NCI-H2029 (cell line): ENCODE measurements around the gene NSL1.

Experiments
- DNase-seq: peaks from one replicate; lab custom pipeline; 2025; lab: John Stamatoyannopoulos, UW

Gene NSL1

DNA sequence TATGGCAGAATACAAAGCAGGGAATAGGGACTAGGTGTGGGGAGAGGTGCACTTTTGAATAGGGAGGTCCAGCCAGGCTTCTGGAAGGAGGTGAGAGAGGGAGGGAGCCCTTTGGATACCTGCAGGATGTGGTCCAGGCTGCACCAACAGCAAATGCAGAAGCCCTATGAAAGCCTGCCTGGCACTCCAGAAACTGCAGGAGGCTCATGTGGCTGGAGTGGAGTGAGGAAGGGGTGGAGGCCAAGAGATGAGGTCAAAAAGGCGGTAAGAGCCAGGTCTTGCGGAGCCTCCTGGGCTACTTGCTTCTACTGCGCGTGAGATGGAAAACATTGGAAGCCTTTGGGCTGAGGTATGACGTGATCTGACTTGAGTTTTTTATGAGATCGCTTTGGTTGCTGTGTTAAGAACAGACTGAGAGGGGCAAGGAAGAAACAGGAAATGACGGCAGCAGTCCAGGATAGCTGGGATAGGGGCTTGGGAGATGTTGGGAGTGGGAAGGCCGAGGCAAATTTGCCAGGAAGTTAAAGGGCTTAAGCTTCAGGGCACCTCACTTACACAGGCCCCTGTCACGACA is 87.5 kb downstream of the NSL1 start:
- DNase-seq = no peak

DNA sequence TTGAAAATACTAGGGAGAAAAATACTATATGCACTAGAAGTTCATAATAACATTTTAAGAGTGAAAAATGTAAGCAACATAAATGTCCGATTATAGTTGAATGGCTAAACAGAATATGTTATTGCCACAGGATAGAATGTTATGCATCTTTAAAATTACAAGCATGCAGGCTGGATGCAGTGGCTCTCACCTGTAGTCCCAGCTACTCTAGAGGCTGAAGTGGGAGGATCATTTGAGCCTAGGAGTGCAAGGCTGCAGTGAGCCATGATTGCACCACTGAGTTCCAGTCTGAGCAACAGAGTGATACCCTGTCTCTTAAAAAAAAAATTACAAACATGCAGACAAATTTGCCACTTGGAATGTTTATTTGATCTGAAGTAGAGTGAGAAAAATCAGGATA is 88.9 kb downstream of the NSL1 start:
- DNase-seq = no peak

DNA sequence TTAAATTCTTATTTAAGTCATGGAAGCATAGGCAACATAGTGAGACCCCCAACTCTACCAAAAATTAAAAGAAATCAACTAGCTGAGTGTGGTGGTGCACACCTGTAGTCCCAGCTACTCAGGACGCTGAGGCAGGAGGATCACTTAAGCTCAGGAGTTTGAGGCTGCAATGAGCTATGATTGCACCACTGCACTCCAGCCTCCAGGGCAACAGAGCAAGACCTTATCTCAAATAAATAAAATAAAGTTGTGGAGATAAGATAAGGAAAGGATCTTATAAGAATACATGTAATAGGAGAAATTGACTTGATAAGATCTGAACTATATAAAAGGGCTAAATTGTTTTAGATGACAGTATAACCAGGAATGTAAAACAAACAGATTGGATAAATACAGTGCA is 89.7 kb downstream of the NSL1 start:
- no peak for DNase-seq

DNA sequence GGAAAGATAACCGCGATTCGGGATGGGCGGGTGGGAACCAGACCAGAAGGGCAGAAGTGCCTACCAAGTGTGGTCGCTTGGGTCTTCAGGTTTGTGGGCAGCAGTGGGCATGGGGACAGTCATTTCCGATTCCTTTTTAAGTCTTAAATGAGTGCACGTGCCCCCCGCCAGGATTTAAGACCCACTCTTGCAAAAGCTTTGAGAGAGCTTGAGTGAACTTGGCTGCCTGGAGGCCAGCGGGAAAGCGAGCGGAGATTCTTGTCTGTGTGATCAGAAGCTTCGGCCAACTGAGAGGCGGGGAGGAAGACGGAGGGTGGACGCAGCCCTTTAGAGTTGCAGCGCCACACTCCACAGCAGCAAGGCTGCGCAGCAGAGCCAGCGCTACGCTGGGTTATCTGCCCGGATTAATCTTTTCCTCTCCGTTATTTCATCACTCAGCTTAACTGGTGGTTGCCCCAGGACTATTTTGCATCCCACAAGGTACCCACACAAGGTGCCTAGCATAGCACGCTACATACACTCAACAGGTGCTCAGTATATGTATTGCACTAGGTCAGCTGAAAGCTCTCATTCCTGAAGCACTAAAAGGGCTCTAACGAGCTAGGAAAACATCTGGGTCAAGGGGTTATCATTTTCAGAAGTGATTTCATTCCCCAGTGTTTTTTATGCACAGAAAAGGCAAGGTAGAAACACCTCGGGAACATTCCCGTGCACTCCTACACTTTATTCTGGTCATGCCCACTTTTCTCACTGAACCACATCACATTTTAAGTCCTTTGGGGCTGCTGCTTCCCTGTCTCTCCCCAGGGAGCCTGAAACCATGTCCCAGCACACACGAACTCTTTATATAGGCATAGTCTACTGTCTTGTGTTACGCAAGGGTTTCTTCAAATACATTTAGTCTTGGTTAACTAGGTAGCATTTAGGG is 90.4 kb downstream of the NSL1 start:
- DNase-seq = no peak

DNA sequence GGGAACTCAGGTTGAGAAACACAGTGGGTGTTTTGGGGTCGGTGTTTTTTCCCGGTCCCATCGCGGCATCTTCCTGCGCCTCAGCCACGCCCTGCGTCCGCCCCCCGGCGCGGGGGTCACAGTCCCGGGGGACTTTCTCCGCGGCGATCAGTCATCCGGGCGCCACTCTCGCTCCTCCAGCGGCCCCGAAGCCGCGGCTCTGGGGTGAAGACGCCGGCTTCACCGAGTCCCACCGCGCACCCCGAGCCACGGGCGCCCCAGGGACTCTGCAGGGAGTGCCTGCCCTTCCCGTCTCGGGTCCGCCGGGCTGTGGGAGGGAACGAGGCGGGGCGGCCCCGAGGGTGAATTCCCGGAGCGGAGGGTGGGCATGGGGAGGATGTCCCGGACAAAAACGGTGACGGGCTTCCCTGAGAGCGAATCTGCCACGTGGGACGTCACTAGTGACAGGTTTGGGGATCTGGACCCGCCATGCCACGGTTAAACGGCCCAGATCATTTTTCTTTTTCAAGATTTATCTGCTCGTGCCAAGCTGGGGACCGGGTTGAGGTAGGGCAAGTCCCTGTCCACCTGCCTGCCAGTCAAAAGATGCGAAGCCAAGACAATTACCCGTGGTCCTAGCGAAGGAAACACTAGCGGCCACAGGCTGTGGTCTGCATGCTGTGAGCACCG is 91.2 kb downstream of the NSL1 start:
- DNase-seq = no peak

DNA sequence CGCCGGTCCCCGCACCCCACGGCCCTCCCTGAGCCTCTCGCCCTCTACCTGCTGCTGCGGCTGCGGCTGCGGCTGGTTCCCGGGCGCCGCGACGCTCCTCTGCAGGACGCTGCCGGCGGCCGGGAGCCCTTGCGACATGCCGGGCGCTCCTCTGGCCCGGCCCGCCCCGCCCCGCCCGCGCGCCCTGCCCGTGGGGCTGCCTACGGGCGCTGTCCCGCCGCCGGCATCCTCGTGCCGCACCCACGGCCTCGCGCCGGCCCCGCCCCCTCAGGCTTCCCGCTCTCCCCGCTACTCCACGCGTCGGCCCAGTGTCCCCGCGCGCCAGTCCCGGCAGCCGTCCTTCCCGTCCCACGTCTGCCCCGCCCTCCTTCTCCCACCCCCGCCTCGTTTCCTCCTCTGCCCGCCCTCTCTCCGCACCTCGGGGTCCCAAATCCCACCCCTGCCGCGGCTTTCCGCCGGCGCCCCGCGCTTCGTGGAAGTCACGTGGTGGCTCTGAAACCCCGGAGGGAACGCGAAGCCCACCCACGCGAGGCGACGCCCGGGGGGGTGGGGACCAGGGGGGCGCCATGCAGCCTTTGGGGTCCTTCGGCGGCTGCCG is 91.9 kb downstream of the NSL1 start, which contains the start of gene BATF3:
BATF3 (minus strand) TSS at position 216 of the 598 bp plus-strand sequence; CDS start at position 138, 78 bp downstream.
- no peak for DNase-seq

DNA sequence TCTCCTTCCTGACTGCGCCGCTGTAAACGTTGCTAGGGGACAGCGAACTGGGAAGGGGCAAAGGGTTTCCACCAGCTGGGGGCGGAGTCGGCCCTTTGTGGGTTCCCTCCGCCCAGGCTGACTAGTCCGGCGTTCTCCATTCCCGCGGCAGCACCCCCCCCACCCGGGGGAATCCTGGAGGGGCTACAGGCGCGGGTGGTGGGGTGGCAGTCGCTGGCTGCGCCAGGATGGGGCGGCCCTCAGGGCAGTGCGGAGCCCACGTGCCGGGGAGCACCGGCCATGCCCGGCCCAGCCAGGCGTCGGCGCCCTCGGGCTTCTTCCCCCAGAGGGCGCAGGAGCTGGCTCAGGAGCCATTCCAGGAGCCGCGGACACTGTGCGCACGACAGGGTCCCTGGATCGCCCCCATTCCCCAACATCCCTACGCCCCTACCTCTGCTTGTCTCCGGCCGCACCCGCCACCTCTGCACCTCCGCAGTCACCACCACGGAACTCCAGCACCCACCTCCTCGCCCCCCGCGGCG is 92.4 kb downstream of the NSL1 start:
- DNase-seq = peak; percentile 13

DNA sequence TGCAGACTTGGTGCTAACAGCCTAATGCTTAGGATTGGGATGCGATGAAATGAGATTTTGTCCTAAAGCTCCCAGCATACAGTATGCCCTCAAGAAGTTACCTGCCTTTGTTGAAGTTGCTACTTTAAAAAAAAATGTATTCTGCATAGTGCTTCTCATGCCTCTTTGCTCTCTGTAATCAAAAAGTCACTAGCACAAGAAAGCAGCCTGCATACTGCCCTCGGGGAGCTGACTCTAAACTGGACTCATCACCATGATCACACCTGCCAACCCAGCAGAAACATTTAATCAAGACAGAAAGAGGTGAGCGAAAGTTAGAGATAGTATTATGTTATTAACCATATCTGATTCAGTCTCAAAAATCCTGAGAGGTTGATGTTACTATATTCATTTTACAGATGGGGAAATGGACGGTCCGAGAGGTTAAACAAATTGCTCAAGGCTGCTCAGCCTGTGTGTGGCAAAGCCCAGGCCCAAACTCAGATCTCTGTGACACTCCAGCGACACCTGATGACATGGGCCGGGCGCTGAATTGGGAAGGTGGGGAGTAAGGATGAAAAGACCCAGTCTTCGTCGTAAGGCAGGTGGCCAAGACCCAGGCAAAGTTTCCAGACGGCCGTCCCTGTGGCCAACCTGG is 93.0 kb downstream of the NSL1 start:
- no peak for DNase-seq

DNA sequence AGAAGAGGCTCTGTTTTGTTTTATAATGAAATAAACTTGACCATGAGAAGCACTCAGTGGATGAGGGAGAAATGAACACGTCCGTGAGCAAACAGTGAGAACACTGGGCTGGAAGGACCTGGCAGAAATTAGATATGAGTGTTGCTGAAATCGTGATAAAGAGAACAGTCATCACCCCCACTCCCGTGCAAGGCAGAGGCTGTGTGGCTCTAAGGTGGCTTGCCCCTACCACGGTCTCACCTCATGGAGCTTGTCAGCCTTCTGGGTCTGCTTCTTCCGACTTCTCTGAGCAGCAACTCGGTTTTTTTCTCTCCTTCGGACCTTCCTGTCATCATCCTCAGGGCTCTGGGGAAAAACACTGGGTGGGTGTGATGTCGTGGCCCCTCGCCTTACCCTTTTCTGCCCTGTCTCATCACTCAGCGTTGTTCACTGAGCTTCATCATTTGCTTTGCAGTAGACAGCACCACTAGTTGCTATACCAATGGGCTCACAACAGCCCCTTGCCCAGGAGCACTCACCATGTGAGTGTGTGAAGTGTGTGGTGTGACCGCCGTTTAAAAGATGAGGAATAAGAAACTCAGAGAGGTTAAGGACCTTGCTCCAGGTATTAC is 94.8 kb downstream of the NSL1 start:
- no peak for DNase-seq

DNA sequence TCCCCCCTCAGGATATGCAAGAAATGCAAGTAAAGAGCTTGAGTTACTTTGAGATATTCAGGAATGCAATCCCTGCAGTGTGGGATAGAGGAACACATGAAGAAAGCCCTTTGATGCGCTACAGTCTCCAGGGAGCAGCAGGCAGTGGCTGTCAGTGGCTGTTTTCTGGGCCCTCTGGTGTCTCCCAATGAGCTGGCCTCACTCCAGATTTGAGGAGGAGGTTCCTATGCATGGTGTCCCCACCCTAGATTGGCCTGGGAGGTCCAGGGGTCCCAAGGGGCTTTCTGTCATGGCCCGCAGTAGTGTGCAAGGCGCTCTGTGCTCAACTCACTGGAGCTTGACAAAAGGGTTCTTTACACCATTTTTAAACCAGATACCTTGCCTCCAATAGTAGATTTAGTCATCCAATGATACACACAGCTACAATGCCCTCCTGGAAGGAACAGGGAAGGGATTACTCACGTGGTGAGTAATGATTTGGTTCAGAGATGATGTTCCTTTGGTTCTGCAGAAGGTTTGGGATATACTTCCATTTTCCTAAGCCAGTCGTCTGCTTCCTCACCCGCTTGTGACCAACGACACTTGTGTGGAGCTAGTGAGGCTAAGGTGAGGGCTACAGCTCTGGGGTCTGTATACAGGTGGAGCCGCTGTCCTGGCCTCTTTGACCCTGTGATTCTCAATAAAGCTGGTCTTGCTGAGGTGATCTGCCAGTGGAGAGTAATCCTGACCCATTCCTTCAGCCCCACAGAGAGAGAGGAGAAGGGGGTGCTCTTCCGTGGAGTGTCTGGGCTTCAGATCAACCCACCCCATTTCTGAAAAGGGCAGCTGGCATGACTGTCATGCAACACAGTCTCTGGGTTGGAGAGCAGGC is 98.6 kb downstream of the NSL1 start:
- no peak for DNase-seq

DNA sequence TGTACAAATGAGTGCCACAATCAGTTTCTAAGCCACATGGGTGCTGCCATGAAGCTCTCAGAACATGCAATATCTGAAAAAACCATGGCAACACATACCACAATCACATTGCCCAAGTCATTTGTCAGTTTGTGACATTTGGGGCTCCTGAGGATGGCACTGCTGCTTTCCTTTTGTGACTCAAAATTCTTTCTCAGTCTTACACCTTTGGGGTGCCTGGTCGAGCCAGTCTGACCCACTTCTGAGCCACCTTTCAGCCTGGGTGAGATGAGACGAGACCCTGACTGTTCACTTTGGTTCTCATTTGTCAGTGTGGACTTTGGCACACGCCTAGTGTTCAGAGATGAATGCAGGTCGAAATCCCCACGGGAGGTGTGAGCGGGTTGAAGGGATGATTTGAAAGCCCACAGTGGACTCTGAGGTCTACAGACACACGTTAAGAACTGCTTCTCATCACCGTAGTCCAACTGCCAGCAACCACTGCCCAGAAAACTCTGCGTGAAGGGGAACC is 100.0 kb downstream of the NSL1 start:
- DNase-seq = no peak

DNA sequence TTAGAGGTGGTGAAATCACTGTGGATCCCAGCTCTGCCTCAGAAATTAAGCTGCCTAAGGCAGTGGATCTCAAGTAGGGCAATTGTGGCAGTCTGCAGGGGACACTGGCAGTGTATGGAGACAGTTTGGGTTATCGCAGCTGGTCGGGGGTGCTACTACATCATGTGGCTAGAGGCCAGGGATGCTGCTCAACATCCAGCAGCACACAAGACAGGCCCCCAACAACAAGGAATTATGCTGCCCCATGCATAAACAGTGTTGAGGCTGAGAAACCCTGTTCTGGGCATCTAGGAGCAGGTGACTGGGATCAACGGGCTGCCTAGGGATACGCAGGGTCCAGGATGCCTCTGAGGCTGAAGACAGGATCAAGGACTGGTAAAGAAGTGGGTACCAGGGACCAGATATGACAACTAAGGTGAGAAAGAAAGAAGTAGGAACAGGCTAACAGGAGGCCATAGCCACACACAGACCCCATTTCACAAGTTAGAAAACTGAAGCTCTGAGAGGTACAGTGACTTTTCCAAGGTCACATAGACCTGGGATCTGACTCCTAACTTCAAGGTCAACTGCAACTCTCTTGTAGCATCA is 100.7 kb downstream of the NSL1 start:
- DNase-seq = no peak

DNA sequence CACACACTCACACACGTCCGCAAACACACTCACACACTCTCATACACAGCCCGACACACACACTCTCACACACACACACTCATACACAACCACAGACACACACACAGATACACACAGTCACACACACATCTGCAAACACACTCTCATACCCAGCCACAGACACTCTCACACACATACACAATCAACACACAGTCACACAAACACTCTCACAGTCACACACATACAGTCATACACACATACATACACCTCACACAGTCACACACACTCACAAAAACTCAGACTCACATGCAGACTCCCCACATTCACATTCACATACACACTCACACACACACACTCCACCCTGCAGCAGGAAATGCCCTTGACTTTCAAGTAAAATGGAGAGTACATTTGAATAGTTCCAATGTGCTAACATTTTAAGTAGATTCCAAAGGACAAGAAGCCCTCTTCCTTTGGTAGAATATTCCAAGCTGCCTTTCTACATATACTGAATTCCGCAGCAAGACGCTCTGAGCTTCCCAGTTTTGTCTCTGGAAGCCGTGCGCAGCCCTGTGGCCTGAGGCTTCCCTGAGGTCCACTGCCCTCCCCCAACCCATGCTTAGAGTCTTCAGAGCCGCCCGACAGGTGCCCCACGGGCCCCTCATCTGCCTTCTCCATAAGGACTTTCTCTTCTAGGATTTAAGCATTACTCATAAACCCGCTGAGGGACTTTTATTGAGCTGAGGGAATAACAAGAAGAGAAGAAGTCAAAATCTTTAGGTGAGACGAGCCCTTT is 101.6 kb downstream of the NSL1 start:
- no peak for DNase-seq

DNA sequence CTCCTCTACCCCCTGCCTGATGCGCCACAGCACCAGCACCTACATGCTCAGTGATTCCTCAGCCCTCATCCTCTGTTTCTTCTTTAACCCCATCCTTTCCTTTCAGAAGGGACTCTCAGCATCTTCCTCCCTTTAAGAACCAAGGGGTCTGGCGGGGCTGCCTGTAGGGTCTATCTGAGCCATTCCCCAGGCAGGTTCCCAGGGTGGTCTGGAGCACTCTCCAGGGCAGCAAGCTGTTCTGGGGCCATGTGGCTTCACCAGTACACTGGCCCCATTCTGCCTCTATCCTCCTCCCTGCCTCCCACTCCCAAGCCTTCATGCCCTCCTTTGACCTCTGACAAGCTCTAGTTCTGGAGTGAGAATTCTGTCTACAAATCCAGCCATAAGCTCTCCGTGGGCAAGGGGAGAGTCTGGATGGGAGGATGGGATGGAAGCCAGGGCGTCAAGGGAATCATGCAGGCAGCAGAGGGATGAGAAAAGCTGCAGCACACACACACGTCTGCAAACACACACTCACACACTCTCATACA is 102.3 kb downstream of the NSL1 start:
- no peak for DNase-seq

DNA sequence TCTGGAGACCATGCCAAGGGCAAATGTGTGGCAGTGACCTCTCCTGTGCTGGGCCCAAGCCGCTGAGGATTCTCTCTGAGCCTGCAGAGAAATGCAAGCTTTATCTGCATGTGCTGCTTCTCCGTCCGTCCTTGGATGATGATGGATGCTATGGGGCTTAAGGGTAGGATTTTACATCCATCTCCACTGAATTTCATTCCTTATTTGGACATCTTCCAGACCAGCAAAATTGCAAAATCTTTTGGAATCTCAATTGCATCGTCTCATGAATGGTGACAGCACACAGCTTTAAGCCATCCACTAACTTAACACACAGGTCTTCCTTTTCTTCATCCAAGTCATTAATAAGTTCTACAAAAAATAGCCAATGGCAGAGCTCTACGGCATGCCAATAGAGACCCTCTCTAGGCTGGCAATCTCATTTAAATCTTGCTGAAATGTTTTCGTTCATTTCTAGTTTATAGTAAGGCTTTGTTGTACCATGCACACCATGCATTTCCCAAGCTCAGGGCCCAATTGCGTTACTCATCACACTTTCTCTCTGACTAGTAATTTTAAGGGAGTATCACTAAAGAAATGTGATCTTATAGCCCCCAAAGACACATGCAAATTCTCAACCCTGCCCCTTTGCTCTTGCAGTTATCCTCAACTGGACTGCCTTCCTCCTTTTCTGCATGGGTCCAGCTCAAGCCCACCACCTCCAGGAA is 103.1 kb downstream of the NSL1 start:
- no peak for DNase-seq

DNA sequence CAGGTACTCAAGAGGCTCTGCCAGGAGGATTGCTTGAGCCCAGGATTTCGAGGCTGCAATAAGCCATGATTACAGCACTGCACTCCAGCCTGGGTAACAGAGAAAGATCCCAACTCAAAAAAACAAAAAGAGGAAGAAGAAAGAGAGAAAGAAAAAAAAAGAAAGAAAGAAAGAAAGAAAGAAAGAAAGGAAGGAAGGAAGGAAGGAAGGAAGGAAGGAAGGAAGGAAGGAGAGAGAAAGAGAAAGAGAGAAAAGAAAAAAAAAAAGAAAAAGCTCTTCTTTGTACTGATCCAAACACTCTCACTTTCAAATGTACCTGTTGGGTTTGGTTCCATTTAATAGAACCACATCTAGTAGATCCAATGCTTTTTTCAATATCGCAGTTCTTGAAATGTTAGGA is 103.8 kb downstream of the NSL1 start:
- DNase-seq = no peak

DNA sequence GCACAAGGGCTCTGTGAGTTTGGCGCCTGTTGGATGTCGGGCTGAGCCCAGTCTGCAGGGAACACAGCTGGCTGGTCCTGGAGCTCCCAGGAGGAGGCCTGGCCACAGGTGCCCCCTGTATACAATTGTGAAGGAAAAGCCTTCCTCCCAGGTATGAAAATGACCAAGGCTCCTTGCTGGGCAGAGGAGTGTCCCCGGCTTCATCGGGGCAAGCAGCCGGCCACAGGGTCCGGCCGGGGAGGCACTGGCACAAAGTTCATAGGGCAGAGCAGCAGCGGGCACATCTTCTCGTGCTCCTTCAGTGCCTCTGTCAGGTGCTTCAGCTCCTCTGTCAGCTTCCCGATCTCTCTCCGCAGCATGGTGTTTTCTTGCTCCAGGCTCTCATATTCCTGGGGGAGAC is 105.0 kb downstream of the NSL1 start:
- no peak for DNase-seq

DNA sequence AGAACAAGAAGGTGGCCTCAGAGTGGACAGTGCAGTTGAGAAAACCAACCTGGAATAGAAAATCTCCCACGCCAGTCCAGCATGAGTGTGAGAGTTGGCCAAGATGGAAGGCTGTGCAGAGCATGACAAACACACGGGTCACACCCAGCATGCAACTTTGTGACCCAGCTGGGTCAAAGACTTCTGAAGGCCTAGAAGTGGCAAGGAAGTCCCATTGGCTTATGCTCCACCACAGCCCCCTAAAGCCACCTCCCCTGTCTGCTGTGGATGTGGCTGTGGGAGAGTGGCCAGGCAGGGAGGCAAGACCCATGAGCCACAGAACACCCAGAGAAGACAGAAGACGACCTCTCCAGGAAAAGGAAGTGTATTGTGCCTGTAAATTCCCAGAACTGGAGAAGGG is 105.5 kb downstream of the NSL1 start:
- DNase-seq = no peak
